Fibroblast of villous mesenchyme (primary cell): ENCODE data around the gene RAC2. TPM values are rescaled to one million over a fixed set of nuclear protein-coding genes. Genes with fewer than 3 reads are reported as not detected.

Experiments used
- DNase-seq: peaks from one replicate; pipeline ENCODE4 v3.0.0-alpha.2; 2010; ENCODE audit warnings: low read depth
- H3K4me3 ChIP-seq: 2 replicates; pipeline ENCODE4 v1.5.1; 2011; ENCODE audit warnings: low read depth, mild to moderate bottlenecking, low read length
- CTCF ChIP-seq: IDR thresholded peaks from 2 replicates; pipeline ENCODE4 v1.5.1; 2012; ENCODE audit warnings: low read depth, mild to moderate bottlenecking, low read length; ENCODE audit not compliant: insufficient read depth
- total RNA-seq: library from RNA; depleted of rRNA; stranded (reverse); fragments of >200 nt; gene quantifications from 2 replicates; pipeline ENCODE4 v1.2.3, GENCODE V29; 2012

Gene RAC2
- total RNA-seq, 1 donor = 11.2 TPM

- no peak for TF ChIP-seq CTCF
- no peak for DNase-seq
- H3K4me3 ChIP-seq = no peak overlapping the region
Observed at GRCh38 chr22:37192204-37192603, 51.9 kb downstream of the RAC2 start.

GRCh38 chr22:37190262-37190780 is 53.7 kb downstream of the RAC2 start:
- DNase-seq = peak; percentile 45

GRCh38 chr22:37188901-37189466 is 55.1 kb downstream of the RAC2 start:
- TF ChIP-seq CTCF = no peak
- H3K4me3 ChIP-seq = no peak overlapping the region
- peak; percentile 38 for DNase-seq

More at GRCh38 chr22:37190262-37190780, 53.7 kb downstream of the RAC2 start:
- H3K4me3 ChIP-seq = no peak overlapping the region
- TF ChIP-seq CTCF = no peak

GRCh38 chr22:37187891-37188761 is 55.9 kb downstream of the RAC2 start, which contains the start of gene C1QTNF6:
TSS of gene C1QTNF6 (minus strand) at chr22:37188247. CDS start at chr22:37188213, 34 bp downstream.
- no peak for TF ChIP-seq CTCF
- peak; percentile 69 for DNase-seq
- peak within 1 kb of the TSS; percentile 72 for H3K4me3 ChIP-seq

- DNase-seq = peak; percentile 81
- no peak for TF ChIP-seq CTCF
Observed at GRCh38 chr22:37187552-37187890, 56.5 kb downstream of the RAC2 start.

GRCh38 chr22:37186997-37187522 is 57.0 kb downstream of the RAC2 start:
- H3K4me3 ChIP-seq = peak overlapping the region; percentile 72
- peak; percentile 31 for DNase-seq
- TF ChIP-seq CTCF = no peak

More at GRCh38 chr22:37187552-37187890, 56.5 kb downstream of the RAC2 start:
- H3K4me3 ChIP-seq = peak overlapping the region; percentile 72
